ENCODE data around the gene FTSJ1. TPM values are rescaled to one million over a fixed set of nuclear protein-coding genes. Genes with fewer than 3 reads are reported as not detected.
A peak's percentile ranks its signal among the peaks of the same experiment; 100 is the strongest.
"Not testable (repeated sequence)": the region's sequence is repeated elsewhere in the genome, so short reads cannot be mapped to it uniquely, and the experiment has no call there.

The FTSJ1 gene
- 36.6 and 37.7 TPM in 2 replicates for total RNA-seq
- 42.9 TPM for total RNA-seq (2013)
- polyA plus RNA-seq, result 55.8 and 64.4 TPM in 2 replicates
- polyA minus RNA-seq, result 64.7 and 69.1 TPM in 2 replicates

- Histone ChIP-seq H3K36me3 (replicated peaks in 1 of 2; ENCODE audit: control extremely low read depth in 1 of 2, control insufficient read depth in 1 of 2, extremely low read depth in 1 of 2, insufficient read depth in 2 of 2, low read length in 1 of 2) (peaks cover 0 to 4% of the 10 kb centered on the region in 2 experiments), H3K4me2 (replicated peaks; ENCODE audit: low read depth, low read length, poor library complexity, severe bottlenecking) (peak within 1 kb of the TSS; percentile 77), H3K4me1 (ENCODE audit: control insufficient read depth in 2 of 2, insufficient read depth in 2 of 2, low read length in 2 of 2) (peaks cover 4 to 19% of the 10 kb centered on the region in 2 donors), H3K27me3 (replicated peaks in 1 of 4; ENCODE audit: control extremely low read depth in 1 of 4, control insufficient read depth in 3 of 4, insufficient read depth in 4 of 4, low read length in 3 of 4) (no peaks in the 10 kb centered on the region), H3K27ac (ENCODE audit: low read length in 2 of 2) (peak within 1 kb of the TSS; percentile 59 to 78), H2AFZ (ENCODE audit: insufficient read depth, low read depth, low read length, poor library complexity, severe bottlenecking) (peak within 1 kb of the TSS; percentile 79), H3K9me3 (ENCODE audit: control extremely low read depth in 1 of 3, control insufficient read depth in 2 of 3, insufficient read depth in 1 of 3, low read length in 2 of 3) (no peaks in the 10 kb centered on the region), H4K20me1 (ENCODE audit: control insufficient read depth, insufficient read depth, low read length, poor library complexity, severe bottlenecking) (no peaks in the 10 kb centered on the region), H3K79me2 (ENCODE audit: control insufficient read depth, insufficient read depth, low read length) (peaks cover 9% of the 10 kb centered on the region), H3K4me3 (ENCODE audit: control extremely low read depth in 1 of 5, extremely low read depth in 1 of 5, insufficient read depth in 1 of 5, low read depth in 2 of 5, low read length in 4 of 5) (peak within 1 kb of the TSS; percentile 70 to 83 (median 76)), H3K9ac (ENCODE audit: low read length) (peak within 1 kb of the TSS; percentile 77)
- peak; percentile 87 for ATAC-seq (ENCODE audit: low read depth)
- peak; percentile 94 for DNase-seq
- peaks cover 26% of the 10 kb centered on the region for H3K4me1 Mint-ChIP-seq
- TF ChIP-seq EZH2 (IDR thresholded peaks at IDR 0.05; ENCODE audit: borderline replicate concordance, insufficient read depth, low read depth, low read length, poor library complexity, severe bottlenecking) (no peak), CTCF (IDR thresholded peaks at IDR 0.05) (no peak)
- H3K9me3 Mint-ChIP-seq (ENCODE audit: insufficient read depth), result no peaks in the 10 kb centered on the region
- CTCF ChIA-PET, result interaction anchor here (1.1 kb wide), 1 partner anchor 172 kb away, joined by 3 read pairs; no protein-coding TSS in a partner anchor
- peak within 1 kb of the TSS; percentile 86 for H3K4me3 Mint-ChIP-seq
- peak within 1 kb of the TSS; percentile 78 for H3K27ac Mint-ChIP-seq
- under 1% methylated on average over 69 of the region's 75 CpGs for WGBS (ENCODE audit: insufficient coverage)
- POLR2A ChIA-PET, result interaction anchor here (0.6 to 1.4 kb wide), 2 partner anchors 63 to 95 kb away, joined by 3 to 9 read pairs; partner anchors contain the start of gene TBC1D25
- intact Hi-C loops (cut with micrococcal nuclease), result loop anchor here (1.0 to 5.0 kb wide), 9 partner anchors 32 to 817 kb away; partner anchors contain the start of genes EBP, HDAC6, PORCN and TBC1D25
- no peaks in the 10 kb centered on the region for H3K27me3 Mint-ChIP-seq
These were observed at the start of gene FTSJ1 for GRCh38 chrX:48475774-48476577. FTSJ1 (plus strand) TSS chrX:48476199; CDS start chrX:48478048, 1,849 bp downstream.

GRCh38 chrX:48427027-48427716 lies 48.8 kb upstream of the FTSJ1 start:
- H3K4me3 Mint-ChIP-seq; H3K27ac ChIP-seq (ENCODE audit: low read length in 2 of 2); H3K9ac ChIP-seq (ENCODE audit: low read length); H3K9me3 Mint-ChIP-seq (ENCODE audit: insufficient read depth); H3K4me1 Mint-ChIP-seq; CTCF ChIA-PET; H3K36me3 ChIP-seq (replicated peaks in 1 of 2; ENCODE audit: control extremely low read depth in 1 of 2, control insufficient read depth in 1 of 2, extremely low read depth in 1 of 2, insufficient read depth in 2 of 2, low read length in 1 of 2); H3K27ac Mint-ChIP-seq; H4K20me1 ChIP-seq (ENCODE audit: control insufficient read depth, insufficient read depth, low read length, poor library complexity, severe bottlenecking); intact Hi-C loops (cut with micrococcal nuclease); H3K4me3 ChIP-seq (ENCODE audit: control extremely low read depth in 1 of 5, extremely low read depth in 1 of 5, insufficient read depth in 1 of 5, low read depth in 2 of 5, low read length in 4 of 5); H3K27me3 ChIP-seq (replicated peaks in 1 of 4; ENCODE audit: control extremely low read depth in 1 of 4, control insufficient read depth in 3 of 4, insufficient read depth in 4 of 4, low read length in 3 of 4); H3K9me3 ChIP-seq (ENCODE audit: control extremely low read depth in 1 of 3, control insufficient read depth in 2 of 3, insufficient read depth in 1 of 3, low read length in 2 of 3); H3K27me3 Mint-ChIP-seq; H3K4me2 ChIP-seq (replicated peaks; ENCODE audit: low read depth, low read length, poor library complexity, severe bottlenecking); ATAC-seq (ENCODE audit: low read depth); H3K4me1 ChIP-seq (ENCODE audit: control insufficient read depth in 2 of 2, insufficient read depth in 2 of 2, low read length in 2 of 2); DNase-seq; H3K79me2 ChIP-seq (ENCODE audit: control insufficient read depth, insufficient read depth, low read length); H2AFZ ChIP-seq (ENCODE audit: insufficient read depth, low read depth, low read length, poor library complexity, severe bottlenecking); POLR2A ChIA-PET: not testable (repeated sequence)
- no CpG with 5 or more reads among the region's 12 CpGs for WGBS (ENCODE audit: insufficient coverage)

- H3K9ac ChIP-seq (ENCODE audit: low read length); H3K4me2 ChIP-seq (replicated peaks; ENCODE audit: low read depth, low read length, poor library complexity, severe bottlenecking); H3K36me3 ChIP-seq (replicated peaks in 1 of 2; ENCODE audit: control extremely low read depth in 1 of 2, control insufficient read depth in 1 of 2, extremely low read depth in 1 of 2, insufficient read depth in 2 of 2, low read length in 1 of 2); H3K4me3 ChIP-seq (ENCODE audit: control extremely low read depth in 1 of 5, extremely low read depth in 1 of 5, insufficient read depth in 1 of 5, low read depth in 2 of 5, low read length in 4 of 5); intact Hi-C loops (cut with micrococcal nuclease); H3K27ac ChIP-seq (ENCODE audit: low read length in 2 of 2); ATAC-seq (ENCODE audit: low read depth); H3K9me3 Mint-ChIP-seq (ENCODE audit: insufficient read depth); H3K9me3 ChIP-seq (ENCODE audit: control extremely low read depth in 1 of 3, control insufficient read depth in 2 of 3, insufficient read depth in 1 of 3, low read length in 2 of 3); H3K4me1 ChIP-seq (ENCODE audit: control insufficient read depth in 2 of 2, insufficient read depth in 2 of 2, low read length in 2 of 2); CTCF ChIA-PET; H3K27ac Mint-ChIP-seq; H3K79me2 ChIP-seq (ENCODE audit: control insufficient read depth, insufficient read depth, low read length); H3K4me1 Mint-ChIP-seq; DNase-seq; H2AFZ ChIP-seq (ENCODE audit: insufficient read depth, low read depth, low read length, poor library complexity, severe bottlenecking); H3K4me3 Mint-ChIP-seq; H4K20me1 ChIP-seq (ENCODE audit: control insufficient read depth, insufficient read depth, low read length, poor library complexity, severe bottlenecking); H3K27me3 Mint-ChIP-seq; POLR2A ChIA-PET; H3K27me3 ChIP-seq (replicated peaks in 1 of 4; ENCODE audit: control extremely low read depth in 1 of 4, control insufficient read depth in 3 of 4, insufficient read depth in 4 of 4, low read length in 3 of 4): not testable (repeated sequence)
- no CpG with 5 or more reads among the region's 5 CpGs for WGBS (ENCODE audit: insufficient coverage)
These were observed 46.4 kb upstream of the FTSJ1 start for GRCh38 chrX:48429606-48430005.

Data from B cell (primary cell).